Embryonic facial prominence (tissue), 1 donor: ENCODE data around the gene ITGB1BP1.

Experiments
- DNase-seq: peaks from one replicate; pipeline ENCODE4 v3.0.0-alpha.2; 2016; ENCODE audit errors: extremely low spot score

Gene ITGB1BP1

GRCh38 chr2:9424447-9425164 is 1.3 kb upstream of the ITGB1BP1 start:
- no peak for DNase-seq

GRCh38 chr2:9423922-9424272 is 569 bp upstream of the ITGB1BP1 start:
- no peak for DNase-seq

- DNase-seq, result no peak
These were observed 818 bp downstream of the ITGB1BP1 start for GRCh38 chr2:9422321-9423099.

- no peak for DNase-seq
These were observed 2.8 kb downstream of the ITGB1BP1 start for GRCh38 chr2:9420495-9420894.

GRCh38 chr2:9419541-9419940 is 3.8 kb downstream of the ITGB1BP1 start:
- DNase-seq, result no peak

- DNase-seq, result no peak
These were observed 4.6 kb downstream of the ITGB1BP1 start for GRCh38 chr2:9418746-9419145.

- DNase-seq, result no peak
These were observed 5.6 kb downstream of the ITGB1BP1 start for GRCh38 chr2:9417725-9418124.

GRCh38 chr2:9416962-9417316 is 6.4 kb downstream of the ITGB1BP1 start:
- DNase-seq, result no peak

- DNase-seq, result no peak
These were observed 6.9 kb downstream of the ITGB1BP1 start for GRCh38 chr2:9416267-9416961.

GRCh38 chr2:9415516-9416169 is 7.7 kb downstream of the ITGB1BP1 start:
- DNase-seq, result no peak

GRCh38 chr2:9412781-9413180 is 10.5 kb downstream of the ITGB1BP1 start:
- DNase-seq, result no peak

GRCh38 chr2:9410108-9410507 is 13.2 kb downstream of the ITGB1BP1 start:
- no peak for DNase-seq

- DNase-seq, result no peak
These were observed 14.6 kb downstream of the ITGB1BP1 start for GRCh38 chr2:9408641-9409151.

- DNase-seq, result no peak
These were observed 15.9 kb downstream of the ITGB1BP1 start for GRCh38 chr2:9407363-9407811.

- DNase-seq, result no peak
These were observed 16.6 kb downstream of the ITGB1BP1 start for GRCh38 chr2:9406529-9407362.

GRCh38 chr2:9405636-9406035 is 17.7 kb downstream of the ITGB1BP1 start:
- DNase-seq, result no peak

- DNase-seq, result no peak
These were observed 18.9 kb downstream of the ITGB1BP1 start for GRCh38 chr2:9404451-9404850.

- DNase-seq, result no peak
These were observed 19.4 kb downstream of the ITGB1BP1 start for GRCh38 chr2:9403924-9404323.

- no peak for DNase-seq
These were observed 21.5 kb downstream of the ITGB1BP1 start for GRCh38 chr2:9401646-9402371.

- no peak for DNase-seq
These were observed 22.2 kb downstream of the ITGB1BP1 start for GRCh38 chr2:9401059-9401547.
